NCI-H748 treated with DMSO at 0.1 percent for 48 hours (cell line): ENCODE data around the gene CFAP100.

ENCODE experiments used
- DNase-seq: peaks from one replicate; lab custom pipeline; 2025; lab: John Stamatoyannopoulos, UW

Gene CFAP100

DNA sequence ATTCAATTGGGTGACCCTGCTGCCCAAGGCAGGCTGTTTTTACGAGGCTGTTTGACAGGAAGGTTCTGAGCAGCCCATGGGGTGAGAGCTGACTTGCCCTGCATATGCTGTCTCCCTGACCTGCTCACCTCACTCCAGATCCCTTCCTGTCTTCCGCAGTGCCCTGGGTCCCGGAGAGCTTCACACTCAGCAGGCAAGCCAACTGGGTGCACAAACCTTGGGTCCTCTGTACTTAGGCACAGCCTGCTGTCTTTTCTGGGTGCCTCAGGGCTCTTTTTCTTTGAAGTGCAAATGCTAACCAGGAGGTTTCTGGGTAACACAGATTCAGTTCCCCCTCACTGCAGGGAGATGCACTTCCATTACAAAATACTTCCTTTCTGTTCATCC lies 48.1 kb downstream of the CFAP100 start:
- no peak for DNase-seq

DNA sequence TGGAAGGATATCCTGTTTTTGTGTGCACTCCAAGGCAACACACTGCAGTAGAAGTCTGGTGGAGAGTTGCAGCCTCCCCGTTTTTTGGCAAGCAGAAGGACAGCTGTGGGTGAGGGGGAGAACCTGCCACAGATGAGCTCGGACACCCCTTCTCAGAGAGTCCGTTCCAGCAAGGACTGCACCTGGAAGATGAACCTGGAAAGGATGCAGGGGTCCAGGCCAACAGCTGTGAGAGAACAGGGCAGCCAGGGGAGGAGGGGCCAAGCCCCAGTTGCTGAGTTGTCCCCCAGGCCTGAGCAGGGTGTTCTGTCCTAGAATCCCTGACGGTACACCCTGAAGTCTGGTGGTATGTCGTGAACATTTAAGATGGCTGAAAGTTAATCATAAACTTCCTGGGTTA lies 50.8 kb downstream of the CFAP100 start:
- no peak for DNase-seq

DNA sequence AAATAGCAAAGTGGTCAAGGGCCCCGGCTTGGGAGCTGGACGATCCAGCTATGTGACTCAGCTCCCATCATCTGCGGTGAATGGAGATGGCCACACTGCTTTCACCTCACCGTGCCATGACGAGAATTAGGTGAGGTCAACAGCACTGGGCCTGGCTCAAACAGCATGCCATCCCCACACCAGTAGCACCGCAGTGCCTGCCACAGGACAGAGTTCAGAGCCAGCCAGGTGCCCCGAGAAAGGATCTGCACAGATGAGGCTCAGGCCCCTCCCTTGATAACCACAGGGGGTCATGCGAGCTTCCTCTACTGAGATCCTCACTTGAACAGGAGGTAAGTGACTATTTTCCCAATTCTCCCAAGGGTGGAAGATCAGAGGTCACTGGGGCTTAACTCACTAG lies 51.6 kb downstream of the CFAP100 start:
- DNase-seq: no peak

DNA sequence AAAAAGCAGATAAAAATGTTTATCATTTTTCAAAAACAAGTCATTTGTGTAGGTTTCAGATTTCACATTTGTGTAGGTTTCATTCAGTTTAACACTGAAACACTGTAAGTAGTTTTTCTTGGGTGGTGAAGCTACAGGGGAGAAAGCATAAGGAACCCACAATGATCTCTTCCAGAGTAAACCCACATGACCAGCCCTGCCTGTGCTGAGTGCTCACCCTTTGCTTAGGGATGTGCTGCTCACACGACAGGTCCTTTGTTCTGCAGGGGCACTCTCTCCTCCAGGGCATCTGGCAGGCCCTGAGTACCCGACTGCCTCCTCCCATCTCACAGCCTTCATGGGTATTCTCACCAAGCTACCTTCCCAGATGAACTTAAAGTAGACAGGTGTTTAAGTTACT lies 52.1 kb downstream of the CFAP100 start:
- DNase-seq: no peak

DNA sequence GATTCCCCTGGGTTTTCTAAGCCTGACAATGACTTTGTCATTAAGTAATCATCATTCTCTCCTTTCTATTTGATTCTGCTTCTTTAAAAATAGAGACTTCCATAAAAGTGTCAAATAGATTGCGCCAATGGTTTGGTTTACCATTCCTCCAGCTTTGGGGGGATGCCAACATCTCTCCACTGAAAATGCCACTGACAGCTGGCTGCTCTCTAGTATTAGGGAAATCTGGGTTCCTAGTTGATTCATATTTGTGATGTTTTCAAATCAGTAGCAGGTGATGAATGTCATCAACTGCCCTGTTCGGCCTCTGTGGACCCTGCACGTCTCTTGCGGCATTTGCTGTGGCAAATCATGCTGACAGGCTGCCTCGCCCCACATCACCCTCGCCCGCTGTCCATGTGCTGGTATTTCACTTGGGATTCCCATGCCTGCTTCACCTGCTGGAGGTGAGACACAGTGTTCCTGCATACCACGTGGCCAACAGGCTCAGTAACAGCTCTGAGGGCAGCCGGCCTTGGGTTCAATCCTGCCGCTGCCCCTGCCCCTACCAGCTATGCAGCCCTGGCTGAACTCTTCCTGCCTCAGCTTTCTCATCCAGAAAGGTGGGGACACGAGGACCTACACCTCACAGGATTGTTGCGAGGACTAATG lies 52.9 kb downstream of the CFAP100 start:
- DNase-seq: no peak

DNA sequence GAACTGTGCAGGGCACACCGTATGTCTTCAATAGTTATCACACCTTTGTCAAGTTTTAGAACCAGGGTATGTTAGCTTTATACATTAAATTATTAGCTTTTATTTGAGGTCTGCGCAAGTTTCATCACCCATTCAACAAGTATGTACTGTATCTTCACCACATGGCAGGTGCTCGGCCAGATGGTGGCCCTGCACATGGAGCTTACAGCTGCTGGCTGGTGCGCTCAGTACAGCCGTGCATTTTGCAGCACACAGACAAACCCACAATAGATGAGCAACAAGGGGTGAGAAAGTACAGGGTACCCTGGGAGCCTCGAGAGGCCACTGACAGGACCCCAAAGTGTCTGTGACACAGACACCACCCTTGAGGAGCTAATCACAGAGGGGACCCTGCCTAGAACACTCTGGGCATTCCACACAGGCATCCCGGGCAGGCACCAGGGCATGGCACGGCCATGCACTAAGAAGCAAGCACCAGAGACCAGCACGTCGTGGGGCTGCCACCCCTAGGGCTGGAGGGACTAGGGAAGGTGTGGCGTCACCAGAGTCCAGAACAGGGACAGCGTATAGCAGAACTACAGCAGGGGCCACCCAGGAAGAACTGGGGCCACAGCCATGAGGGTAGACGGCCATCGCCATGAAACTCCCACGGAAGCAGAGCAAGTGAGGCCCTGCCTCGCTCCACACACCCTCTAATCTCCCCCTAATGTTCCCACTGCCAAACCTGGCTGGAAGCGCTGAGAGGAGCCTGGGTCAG lies 53.6 kb downstream of the CFAP100 start:
- no peak for DNase-seq

GRCh38 chr3:126448893-126449180 lies 54.1 kb downstream of the CFAP100 start:
- no peak for DNase-seq

DNA sequence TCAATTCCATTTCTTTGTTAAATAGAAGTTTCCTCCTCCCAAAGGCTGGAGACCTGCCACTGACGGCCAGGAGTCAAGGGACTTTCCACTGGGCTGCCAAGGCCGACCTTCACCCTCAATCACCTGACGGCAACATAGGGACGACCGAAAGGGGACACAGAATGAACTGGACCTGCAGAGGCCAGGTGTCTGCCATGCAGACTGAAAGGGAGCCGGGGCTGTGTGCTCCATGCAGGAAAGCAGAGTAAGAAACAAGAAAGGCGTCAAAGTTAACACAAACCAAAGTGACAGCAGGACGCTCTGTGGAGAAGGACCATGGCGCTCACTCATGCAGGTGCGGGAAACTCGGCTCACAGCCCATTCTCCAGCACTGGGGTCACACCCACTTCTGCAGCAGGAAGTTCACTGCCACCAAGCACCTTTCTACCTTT lies 54.9 kb downstream of the CFAP100 start:
- no peak for DNase-seq

DNA sequence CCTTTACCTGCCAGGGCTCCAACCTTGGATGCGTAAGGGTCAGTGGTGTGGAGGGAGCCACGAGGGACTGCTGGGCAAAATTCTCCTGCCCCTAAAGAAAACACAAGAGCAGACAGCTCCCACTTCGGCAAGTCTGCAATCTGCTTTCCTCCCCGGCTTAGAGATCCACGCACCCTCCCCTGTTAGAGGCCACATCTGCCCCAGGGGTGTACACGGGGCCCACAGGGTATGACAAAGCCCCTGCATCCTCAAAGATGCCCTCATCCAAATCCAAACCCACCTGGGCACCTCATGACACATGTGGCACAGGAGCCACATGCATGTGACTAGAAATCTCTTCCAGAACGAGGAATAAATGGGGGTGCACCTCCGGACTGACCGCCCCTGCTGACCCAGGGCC lies 55.5 kb downstream of the CFAP100 start:
- DNase-seq: no peak

GRCh38 chr3:126450744-126451143 lies 56.0 kb downstream of the CFAP100 start:
- DNase-seq: no peak

DNA sequence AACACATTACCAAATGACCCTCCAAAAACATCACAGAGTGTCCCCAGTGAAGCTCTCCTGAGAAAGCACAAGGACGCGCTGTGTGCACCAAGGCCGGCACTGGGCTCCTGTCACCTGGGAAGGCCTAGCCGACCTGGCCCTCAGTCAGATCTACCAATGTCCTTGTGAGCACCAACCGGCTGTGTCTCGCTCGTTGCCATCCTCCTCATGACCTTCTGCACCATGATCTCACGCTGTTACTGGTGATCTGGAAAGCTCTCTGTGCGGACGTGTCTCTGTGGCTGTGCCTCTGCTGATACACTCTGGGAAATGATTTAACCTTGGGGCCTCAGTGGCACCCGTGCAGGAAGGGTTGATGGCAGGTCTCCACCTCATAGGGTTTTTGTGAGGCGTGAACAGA lies 56.8 kb downstream of the CFAP100 start:
- no peak for DNase-seq

- DNase-seq: no peak
These were observed 57.5 kb downstream of the CFAP100 start for GRCh38 chr3:126452213-126452612.

DNA sequence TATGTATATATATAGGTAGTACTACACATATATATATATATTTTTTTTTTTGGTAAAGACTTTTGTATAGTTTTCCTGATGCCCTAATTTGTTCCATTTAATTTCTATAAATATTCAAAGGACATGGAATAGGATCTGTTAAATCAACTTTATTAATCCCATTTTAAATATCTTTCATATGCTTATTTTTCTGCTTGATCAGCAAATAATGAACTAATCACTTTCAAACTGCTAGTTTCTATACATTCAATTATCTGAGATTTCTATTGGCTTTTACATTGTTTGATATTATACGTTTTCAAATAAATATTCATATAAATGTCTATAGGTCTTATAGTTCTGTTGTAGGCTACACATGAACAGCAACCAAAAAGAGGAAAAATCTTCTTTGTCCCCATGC lies 59.3 kb downstream of the CFAP100 start:
- no peak for DNase-seq

DNA sequence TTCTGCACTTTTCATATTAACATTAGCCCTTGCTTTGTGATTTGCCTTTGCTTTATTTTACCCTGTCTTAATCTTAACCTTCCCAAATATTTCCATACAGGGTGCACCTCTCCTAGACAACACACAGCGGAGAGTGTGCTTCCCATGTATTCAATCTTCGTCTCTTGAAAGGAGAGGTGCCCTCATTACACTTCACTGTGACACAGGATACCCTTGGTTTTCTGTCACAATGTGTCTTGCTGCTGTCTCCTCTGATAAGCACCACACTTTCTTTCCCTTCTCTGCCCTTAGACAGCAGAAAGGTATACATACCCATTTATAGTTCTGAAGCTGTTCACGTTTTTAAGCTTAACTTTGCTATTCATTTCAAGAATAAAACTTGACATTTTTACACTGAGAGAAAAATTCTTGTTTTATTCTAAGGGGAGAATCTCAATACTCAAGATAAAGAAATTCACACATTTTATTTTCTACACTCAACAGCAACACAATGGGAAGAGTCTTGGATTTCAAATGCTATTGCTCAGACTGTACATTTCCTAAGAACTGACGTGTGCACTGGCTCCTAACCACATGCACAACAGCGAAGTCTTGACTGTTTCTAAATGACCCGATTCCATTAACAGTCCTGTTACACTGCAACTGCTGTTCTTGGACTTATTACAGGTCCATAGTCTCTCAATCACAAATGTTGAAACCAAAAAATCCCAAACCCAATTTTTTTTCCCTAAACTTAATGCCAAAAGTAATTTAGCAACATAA lies 59.9 kb downstream of the CFAP100 start:
- DNase-seq: no peak

GRCh38 chr3:126456211-126456610 lies 61.5 kb downstream of the CFAP100 start:
- no peak for DNase-seq

DNA sequence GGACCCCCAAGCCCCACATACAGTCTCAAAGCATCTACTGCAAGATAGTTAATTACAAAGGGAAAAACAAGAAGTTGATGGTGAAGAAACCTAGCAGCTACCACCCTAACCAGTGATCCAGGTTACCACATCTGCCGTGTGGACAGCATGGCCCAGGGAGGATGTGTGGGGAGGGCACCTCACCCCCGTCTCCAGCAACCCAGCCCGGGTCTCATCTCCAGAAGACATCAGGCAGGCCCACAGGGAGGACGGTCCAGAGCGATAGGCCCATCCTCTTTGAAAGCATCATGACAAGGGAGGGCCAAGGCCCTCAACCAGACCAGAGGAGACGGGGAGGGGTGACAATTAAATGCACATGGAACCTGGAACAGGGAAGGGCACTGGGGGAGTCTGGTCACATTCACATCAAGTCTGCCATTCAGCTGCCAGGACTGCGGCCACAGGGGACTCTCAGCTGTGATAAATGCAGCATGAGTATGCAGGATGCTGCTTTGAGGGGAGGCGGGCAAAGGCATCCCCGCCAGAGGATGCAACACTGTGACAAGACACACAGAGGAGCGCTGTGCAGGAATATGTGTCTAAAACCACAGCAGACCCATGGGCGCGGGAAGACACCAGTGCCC lies 62.2 kb downstream of the CFAP100 start:
- no peak for DNase-seq

- DNase-seq: no peak
These were observed 64.5 kb downstream of the CFAP100 start for GRCh38 chr3:126459111-126459762.

DNA sequence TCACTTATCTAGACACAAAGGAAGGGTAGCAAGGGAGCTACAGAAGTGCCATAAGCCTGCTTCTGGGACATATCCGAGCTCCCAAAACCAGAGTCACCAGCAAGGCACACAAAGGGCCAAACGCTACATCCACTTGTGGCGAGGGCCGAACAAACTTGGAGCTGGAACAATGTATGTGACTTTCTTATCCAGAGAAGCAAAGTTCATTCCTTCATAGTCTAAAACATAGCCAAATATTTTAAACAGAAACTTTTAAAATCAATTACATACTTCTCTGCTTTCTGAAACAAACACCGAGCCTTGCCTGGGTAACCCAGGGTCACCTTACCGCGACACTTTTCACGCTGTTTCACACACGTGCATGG lies 65.0 kb downstream of the CFAP100 start:
- DNase-seq: no peak

- DNase-seq: no peak
These were observed 65.7 kb downstream of the CFAP100 start for GRCh38 chr3:126460381-126460780.

GRCh38 chr3:126461450-126462070 lies 66.9 kb downstream of the CFAP100 start:
- DNase-seq: no peak

GRCh38 chr3:126463521-126463920 lies 68.8 kb downstream of the CFAP100 start:
- DNase-seq: no peak

- no peak for DNase-seq
These were observed 69.4 kb downstream of the CFAP100 start for GRCh38 chr3:126464093-126464492.
